COLO668 (cell line): Measurements from ENCODE around the gene ACO1.

Source experiments
- DNase-seq: peaks from one replicate; lab custom pipeline; 2025; ENCODE audit not compliant: unreplicated experiment; lab: John Stamatoyannopoulos, UW

The ACO1 gene

DNA sequence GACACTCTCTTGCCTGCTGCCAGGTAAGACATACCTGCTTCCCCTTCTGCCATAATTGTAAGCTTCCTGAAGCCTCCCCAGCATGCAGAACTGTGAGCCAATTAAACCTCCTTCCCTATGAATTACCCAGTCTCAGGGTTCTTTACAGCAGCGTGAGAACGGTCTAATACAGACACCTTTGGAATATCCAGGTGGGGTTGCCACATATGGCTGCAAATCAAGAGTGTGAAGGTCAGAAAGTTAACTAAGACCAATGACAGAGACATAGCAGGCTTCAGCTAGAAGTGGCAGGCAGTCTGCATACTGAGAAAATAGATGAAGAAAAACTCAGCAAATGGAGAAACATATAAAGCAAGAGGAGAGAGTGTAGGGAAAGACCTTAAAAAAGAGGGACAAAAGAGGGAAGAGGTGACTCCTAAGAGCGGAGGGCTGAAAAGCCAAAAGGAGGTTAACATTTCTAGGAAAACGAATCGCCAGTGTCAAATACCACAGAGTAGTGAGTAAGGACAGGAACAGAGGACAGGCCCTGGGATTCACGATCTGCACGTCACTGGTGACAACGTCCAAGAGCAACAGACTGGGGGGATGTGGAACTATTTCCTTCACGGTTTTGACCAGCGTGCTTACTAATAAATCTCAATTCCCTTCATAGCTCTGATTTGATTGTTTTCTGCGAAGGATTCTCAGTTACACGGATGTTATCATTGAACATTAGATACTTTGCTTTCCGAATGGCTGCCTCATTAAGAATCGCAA lies 1.7 kb upstream of the ACO1 start:
- DNase-seq: no peak

DNA sequence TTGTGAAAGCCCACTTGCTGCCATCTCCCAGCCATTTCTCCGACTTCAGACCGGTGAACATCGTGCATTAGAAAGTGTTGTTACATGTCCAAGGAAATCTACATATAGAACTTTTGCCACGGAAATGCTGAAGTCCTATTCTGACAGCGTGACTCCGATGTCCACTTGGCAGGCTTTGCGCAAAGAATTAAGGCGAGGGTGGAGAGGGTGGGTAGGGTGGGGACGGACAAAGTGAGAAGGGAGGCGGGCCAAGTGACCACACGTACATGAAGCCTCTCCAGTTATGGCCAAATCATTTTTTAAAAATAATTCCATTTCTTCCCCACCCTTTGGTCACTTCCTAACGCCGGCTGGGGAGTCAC lies 460 bp upstream of the ACO1 start:
- no peak for DNase-seq

DNA sequence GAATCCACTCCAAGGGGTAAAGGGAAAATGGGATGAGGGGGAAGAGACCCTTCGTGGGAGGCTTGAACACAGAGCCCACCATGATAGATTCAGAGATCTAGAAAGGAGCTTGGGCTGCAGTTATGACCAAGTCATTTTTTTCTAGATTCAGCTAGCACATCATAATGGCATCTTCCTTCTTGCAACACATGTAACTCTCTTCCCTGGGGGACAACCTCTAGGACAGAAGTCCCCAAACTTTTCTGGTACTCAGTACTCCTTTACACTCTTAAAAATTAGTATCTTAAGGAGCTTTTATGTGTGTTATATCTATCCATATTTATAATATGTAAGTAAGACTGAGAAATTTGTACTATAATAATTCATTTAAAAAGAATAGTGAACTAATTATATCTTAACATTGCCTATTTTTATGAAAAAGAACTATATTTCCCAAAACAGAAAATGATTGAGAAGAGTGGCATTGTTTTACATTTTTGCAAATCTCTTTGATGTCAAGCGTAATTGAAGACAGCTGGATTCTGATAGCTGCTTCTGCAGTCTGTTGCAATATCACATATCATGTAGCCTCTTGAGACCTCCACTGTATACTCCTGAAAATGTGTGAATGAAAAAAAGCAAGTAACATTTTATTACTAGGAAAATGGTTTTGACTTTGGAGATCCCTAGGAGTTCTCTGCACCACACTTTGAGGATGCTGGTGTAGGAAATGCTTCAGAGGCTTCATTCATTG lies 875 bp downstream of the ACO1 start:
- DNase-seq: no peak

DNA sequence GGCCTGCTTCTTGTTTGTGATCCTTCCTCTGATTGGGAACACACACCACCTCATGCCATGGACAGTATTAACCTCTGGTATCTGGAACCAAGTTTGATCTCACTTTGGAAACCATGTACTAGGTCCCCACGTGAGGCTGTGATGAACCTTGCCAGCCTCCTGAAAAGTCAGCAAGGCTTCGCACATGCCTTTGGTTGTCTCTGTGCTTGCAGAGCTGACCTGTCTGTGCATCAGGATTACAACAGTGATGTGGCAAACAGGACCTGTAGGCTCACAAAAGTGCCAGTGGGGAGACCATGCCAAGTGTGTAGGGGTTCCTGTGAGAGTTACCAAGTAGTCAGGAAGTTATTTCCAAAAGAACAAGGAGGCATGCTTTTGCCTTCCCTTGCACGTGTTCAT lies 1.4 kb downstream of the ACO1 start:
- DNase-seq: no peak

DNA sequence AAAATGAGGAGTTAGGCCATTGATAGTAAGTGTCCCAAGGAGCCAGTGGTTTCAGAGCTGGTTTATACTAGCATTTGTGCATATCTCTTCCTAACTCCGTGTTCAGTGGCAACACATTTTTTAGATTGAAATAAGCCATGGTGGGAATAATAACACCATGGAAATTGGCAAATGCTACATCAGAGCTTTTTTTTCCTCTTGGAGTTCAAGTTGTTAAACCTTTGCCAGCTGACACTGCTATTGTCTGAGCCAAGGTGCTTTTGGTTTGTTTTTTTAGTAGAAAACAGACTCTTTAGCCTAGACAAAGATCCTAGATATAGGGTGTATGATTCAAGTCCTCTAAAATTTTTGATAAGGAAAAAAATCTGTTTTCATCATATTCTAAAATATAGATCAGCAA lies 2.8 kb downstream of the ACO1 start:
- no peak for DNase-seq

DNA sequence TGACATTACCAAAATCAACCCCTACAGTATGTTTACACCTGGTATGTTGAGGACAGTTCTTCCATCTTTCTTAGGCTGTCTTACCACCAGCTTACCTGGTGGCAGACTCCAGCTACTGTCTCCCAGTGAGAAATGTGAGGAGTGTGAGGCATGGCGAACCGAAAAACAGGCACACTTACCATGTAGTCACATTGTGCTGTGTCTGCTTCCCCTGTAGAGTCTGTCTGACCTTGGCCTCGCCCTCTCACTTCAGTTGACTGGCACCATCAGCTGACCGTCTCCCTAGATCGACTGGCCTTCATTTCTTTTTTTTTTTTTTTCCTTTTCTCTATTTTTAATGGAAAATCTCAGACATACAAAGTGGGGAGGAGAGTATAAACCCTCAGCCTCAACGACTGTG lies 4.9 kb downstream of the ACO1 start:
- DNase-seq: no peak

DNA sequence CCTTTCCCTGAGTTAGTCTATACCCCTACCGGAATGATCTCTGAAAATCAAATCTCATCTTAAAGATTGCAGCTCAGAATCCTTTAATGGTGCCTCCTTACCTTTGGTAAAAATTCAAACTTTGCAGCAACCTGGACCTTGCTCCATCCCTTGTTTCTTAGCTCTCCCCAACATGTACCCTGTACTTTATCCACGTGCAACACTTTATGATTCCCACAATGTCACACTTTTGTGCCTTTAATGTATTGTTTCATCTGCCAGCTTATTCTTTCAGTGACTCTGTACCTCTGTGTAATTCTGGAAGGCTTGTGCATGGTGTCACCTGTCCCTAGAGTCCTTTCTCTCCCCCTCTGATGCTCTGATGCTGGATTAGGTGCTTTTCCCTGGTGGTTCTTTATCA lies 9.5 kb downstream of the ACO1 start:
- no peak for DNase-seq

DNA sequence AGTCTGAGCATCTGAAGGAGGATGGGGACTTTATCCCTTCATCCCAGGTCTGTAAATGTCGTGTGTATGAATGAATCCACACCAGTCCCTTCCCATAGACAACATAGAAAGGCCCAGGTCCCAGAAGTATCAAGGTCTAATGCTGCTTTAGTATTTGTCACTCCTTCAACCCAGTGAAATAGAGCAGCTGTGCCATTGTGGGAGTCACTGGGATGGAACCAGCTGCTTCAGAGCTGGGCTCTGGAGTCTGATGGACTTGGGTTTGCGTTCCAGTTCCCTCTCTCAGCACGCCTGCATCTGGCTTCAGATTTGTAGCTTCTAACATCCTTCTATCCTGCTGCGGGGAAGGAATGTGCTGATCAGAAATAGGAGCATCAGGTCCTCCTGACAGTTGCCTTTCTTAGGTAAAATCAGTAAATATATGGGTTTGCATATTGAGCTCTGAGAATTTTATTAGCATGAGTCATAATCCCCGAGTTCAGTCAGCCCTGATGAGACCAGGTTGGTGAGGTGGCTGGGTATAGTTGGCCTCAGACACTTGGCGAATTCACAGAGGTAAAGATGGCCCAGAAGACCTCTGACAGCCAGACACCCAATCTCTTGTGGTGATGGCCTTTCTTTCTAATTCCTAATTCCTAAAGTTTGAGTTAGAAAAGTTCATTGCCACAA lies 10.1 kb downstream of the ACO1 start:
- no peak for DNase-seq

DNA sequence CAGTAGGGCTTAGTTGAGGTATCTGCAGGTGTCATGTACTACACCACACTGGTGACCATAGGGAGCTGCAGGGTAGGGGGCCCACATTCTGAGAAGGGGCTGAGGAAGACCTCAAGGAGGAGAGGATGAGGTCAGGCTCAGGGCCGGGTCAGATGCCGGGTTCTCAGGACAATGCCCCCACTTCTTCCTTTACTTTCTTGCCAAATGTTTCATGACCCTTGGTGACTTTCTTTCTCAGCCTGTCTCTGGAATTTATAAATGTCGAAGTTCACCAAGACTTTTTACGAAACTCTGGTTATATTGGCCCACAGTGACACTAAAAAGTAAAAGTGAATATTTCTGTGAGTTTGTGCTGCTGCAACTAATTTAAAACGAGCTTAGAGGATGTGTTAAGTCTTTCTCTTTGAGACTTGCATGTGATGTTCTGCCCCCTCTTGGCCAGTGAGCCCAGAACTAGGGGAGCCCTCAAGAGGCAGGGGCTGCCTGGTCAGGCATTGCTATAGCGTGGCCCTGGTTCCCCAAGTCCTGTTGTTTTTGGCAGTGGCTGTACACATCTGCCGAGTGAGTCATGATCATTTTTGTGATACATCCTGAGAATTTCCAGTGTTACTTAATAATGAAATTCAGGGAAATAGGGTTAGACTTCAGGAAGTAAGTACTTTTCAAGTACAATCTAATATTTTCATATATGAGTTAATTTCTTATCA lies 11.2 kb downstream of the ACO1 start:
- no peak for DNase-seq

DNA sequence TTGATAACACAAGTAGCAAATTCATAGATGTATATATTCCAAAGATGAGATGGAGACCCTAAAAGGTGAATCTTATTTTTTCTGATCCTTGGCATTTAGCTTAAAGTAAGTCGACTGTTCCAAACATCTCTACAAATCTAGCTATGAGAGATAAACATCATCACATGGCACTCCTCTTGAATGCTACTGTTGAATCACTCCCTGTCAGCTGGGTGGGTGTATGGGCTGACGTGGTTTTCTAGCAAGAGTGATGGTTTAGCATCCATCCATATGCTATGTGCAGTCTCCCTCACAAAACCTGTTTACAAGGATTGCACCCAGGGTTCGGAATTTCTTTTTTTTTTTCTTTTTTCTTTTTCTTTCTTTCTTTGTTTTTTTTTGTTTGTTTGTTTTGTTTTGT lies 13.8 kb downstream of the ACO1 start:
- no peak for DNase-seq

DNA sequence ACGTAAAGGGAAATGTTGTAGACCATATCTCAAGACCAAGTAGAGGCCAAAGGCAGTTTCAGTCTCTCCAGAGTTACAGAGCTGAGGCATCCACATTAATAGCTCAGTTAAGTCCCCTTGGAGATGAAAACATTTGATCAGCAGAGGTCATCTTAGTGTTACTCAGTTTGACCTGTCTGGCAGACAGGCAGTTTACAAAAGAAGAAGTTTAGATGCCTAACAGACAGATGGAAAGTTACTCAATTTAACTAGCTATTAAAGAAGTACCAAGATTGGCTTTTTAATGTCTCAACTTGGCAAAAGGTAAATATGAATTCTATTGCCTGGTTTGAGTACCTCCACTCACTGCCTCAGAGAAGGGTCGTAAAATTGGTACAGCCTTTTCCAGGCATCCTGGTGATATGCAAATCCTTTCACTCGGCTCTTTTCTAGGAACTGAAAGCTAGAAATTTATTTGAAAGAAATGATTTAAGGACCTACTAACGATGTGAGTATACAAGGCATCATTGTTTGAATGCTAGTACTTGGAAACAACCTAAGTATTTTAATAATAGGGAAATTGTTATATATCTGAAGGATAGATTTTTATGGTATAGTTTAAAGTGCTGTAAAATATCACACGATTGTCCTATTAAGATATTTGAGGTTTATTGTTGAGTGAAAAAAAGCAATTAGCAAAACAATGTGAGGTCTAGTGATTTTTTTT lies 14.8 kb downstream of the ACO1 start:
- no peak for DNase-seq

DNA sequence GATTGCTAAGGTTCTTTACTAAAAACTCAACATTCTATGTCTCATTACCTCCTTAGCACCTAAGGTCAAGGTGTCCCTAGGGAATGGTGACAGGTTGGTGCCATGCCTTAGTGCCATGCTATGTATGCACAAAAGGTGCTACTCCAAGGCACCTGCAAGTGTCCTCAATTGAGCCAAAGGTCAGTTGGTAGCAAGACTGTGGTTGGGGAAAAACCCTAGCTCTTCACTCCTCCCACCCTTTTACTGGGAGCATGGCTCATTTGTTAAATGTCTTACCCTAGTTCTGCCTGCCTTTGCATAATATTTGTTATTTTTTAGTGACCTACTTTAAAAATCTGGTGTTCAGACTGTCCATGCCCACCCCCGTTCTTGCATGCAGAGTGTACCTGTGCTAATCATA lies 17.0 kb downstream of the ACO1 start:
- no peak for DNase-seq

DNA sequence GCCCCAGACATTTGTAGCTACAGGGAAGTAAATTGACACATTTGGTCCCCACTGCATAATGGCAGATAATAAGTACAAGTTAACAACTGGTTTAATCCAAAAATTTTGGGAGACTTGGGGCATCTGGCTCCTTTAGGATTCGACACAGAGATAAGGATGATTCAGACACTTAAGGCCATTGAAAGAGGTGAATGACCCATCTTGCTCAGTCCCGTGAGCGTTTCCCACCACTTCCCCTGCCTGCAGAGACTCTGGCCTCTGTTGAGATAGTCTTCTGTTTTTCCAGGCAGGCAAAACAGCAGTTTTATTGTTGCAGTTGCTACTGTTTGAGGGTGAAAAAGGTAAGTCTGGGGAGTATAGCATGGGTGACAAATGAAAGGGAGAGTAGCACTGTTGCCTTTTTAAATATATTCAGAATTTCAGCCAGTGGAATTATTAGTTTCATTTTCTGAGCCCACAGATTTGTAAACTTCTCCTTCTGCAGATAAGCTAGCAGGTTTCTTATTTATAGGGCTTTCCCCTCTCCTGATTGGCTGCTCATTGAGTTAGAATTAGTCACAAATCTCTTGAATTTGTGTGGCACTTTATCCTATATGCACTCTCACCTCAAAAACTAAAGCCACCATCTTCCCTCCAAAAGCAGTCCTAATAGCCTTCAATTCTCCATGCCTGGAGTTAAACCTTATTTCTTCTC lies 19.3 kb downstream of the ACO1 start:
- no peak for DNase-seq

DNA sequence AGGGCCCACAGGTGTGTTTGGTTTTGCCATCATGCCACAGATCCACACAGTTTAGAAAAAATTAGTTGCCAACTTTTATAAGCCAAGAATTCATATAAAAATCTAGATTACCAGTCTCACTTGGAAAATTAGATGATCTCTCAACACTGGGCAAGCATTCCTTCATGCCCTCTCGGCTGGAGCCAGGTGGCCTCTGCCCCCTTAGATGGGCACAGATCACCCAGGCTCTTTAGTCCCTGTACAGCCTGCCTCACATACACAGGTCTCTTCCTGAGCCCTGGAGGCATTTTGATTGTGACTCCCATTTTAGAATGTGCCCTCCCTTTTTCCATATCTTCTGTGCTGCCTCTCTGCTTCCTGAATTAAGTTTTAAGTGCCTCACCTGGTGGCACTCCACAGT lies 20.0 kb downstream of the ACO1 start:
- no peak for DNase-seq

DNA sequence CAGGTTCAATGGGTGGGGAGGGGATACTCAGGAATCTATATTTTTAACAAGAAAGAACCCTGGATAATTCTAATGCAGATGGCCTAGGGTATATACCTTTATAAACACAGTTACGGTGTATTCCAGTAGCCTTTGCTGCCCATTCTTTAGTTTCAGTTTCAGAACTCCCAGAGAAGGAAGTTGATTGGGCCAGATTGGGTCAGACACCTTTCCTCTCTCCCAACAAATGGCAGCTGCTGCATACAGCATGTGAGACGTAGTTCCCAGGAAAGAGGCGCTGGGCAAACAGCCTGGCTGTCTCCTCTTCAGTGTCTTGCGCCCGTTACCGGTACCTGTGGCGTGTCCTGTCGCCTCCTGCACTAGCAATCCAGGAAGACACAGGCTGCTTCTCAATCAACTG lies 20.4 kb downstream of the ACO1 start:
- no peak for DNase-seq

DNA sequence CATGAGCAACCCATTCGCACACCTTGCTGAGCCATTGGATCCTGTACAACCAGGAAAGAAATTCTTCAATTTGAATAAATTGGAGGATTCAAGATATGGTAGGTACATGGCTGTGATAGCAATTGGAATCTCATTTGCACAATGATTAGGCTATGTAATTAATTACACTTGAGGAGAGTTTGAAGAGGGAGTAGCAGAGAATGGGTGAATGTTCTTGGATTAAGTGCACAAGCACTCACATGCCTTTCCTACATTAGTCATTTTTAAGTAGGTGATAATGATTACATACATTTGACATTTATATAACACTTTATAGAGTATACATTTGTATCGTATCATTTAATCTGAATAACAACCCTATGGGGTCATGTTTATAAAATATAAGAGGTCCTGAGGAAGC lies 21.1 kb downstream of the ACO1 start:
- no peak for DNase-seq

DNA sequence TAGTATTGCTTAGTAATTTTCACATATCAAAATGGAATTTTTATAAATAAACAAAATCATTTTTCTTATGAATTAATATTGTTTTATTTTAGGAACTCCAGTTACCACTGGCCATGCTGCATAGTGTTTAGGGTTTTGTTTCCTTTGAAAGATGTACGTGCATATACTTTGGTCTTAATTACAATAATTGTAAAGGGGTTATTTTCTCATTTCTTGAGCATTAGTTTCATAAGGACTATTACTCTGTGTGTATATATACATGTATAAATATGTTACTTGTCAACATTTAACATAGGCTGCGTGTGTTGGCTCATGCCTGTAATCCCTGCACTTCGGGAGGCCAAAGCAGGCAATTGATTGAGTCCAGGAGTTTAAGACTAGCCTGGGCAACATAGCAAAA lies 21.6 kb downstream of the ACO1 start:
- no peak for DNase-seq

DNA sequence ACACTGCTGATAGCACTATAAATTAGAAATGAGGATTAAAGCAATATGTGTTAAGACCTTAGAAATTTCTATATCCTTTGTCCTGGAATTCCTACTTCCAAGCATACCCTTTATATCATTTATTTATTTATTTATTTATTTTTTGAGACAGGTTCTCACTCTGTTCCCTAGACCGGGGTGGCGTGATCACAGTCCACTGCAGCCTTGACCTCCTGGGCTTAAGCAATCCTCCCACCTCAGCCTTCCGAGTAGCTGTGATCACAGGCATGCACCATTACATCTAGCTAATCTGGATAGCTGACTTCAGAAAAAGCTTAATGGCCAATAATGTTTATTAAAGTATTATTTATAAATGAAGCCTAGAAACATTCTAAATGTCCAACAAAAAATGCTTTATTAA lies 27.3 kb downstream of the ACO1 start:
- DNase-seq: no peak

DNA sequence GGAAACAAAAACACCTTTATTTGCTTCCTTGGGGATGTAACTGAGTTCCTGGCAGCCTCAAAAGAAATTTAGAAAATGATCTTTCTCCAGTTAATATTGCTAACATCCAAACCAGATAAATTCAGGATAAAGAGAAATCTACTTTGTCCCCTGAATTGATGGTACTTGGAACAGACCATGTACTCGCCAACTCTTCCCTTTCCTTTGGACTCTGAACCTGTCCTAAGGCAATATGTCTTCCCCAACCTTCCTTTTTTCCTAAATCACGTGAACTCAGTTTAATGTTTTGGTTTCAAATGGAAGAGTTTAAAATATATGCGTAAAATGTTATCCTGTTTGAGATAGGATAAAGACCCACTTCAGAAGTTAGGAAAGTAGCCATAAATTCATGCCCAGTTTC lies 28.0 kb downstream of the ACO1 start:
- DNase-seq: no peak

DNA sequence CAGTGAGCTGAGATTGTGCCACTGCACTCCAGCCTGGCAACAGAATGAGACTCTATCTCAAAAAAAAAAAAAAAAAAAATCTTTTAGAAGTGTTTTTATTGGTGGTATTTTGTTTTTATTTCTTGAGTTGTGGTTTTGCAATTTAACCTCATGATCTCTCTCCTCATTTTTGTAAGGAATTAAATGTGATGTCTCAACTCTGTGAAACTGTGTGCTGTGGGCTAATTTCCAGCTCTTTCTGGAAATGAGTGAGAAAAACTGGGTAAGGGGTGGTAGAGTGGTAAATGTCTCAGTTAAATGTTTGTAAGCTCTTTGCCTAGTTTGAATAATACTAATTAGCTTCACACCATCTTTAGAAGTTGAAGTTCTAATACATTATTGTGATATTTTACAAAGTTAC lies 29.0 kb downstream of the ACO1 start:
- DNase-seq: no peak

DNA sequence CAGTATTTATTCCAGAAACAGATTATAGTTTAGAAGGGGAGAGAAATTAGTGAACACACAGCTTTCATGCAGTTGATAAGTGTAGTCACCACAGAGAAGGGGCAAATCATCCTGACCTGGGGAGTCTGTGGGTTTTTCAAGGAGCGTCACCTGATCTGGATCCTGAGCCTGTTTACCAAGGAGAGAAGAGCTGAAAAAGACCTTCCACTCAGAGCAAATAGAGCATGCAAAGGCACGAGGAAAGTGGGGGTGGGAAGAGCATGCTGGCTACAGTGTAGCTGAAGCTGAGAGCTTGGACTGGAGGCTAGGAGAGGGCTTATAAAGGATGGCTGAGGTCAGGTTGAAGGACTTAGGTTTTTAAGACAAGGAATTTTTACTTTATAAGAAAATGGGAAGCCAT lies 30.4 kb downstream of the ACO1 start:
- DNase-seq: no peak
